Neural crest cell (in vitro differentiated cells): ENCODE measurements around the gene ZNF33A. TPM values are rescaled to one million over a fixed set of nuclear protein-coding genes. Genes with fewer than 3 reads are reported as not detected.

Experiments used
- DNase-seq: peaks from one replicate; pipeline ENCODE4 v3.0.0; 2021; ENCODE audit warnings: low read depth, mixed read lengths, low spot score
- H3K27ac Mint-ChIP-seq: one replicate; pipeline ENCODE4 v1.8.0; 2021; ENCODE audit warnings: mild to moderate bottlenecking, mixed read lengths; ENCODE audit not compliant: unreplicated experiment
- H3K27me3 Mint-ChIP-seq: 2 replicates; pipeline ENCODE4 v1.8.0; 2021; ENCODE audit warnings: low read depth, mild to moderate bottlenecking, mixed read lengths
- H3K36me3 Mint-ChIP-seq: 2 replicates; pipeline ENCODE4 v1.8.0; 2021; ENCODE audit warnings: low read depth, mild to moderate bottlenecking, mixed read lengths
- H3K4me1 Mint-ChIP-seq: 2 replicates; pipeline ENCODE4 v1.8.0; 2021; ENCODE audit warnings: mixed read lengths
- H3K4me3 Mint-ChIP-seq: one replicate; pipeline ENCODE4 v1.8.0; 2021; ENCODE audit warnings: mild to moderate bottlenecking, mixed read lengths
- H3K9me3 Mint-ChIP-seq: 2 replicates; pipeline ENCODE4 v1.8.0; 2021; ENCODE audit warnings: mixed read lengths
- CTCF ChIP-seq: fragments of 200-600 bp; sonication (generic); conservative IDR thresholded peaks from 2 replicates; pipeline ENCODE4 v1.5.0; 2021; ENCODE audit warnings: antibody characterized with exemption, mild to moderate bottlenecking
- total RNA-seq: library from RNA; stranded (reverse); gene quantifications from 2 replicates; pipeline ENCODE4 v1.2.1, GENCODE V29; 2021

Gene ZNF33A
- total RNA-seq, 1 donor from 2014 or later = 27.8 TPM

- TF ChIP-seq CTCF = no peak
- Mint-ChIP-seq H3K27ac (no peak overlapping the region), H3K36me3 (peaks cover 95% of the 10 kb centered on the region), H3K4me1 (no peaks in the 10 kb centered on the region), H3K27me3 (no peaks in the 10 kb centered on the region), H3K9me3 (peaks cover 38% of the 10 kb centered on the region), H3K4me3 (no peak overlapping the region)
- DNase-seq = no peak
Measured at GRCh38 chr10:38102880-38103279, 92.4 kb downstream of the ZNF33A start.

DNA sequence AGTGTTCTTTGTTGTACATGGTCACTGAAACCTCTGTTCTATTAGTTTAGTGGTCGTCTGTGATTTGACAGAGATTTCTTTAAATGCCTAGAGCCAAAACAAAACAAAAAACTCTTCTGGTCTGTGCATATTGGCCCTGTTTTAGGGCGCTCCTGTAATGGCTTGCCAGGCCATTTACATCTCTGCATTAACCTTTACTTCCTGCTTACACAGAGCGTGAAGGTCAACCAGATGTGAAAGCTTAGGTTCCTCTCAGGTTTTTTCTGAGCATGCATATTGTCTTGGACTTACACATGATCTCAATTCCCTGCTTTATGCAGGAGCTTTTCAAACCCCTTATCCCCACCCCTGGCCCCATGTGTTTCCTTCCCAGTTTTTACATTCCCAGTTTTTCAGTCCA lies 93.3 kb downstream of the ZNF33A start:
- no peak overlapping the region for H3K27ac Mint-ChIP-seq
- H3K36me3 Mint-ChIP-seq = peaks cover 91% of the 10 kb centered on the region
- peaks cover 35% of the 10 kb centered on the region for H3K9me3 Mint-ChIP-seq
- H3K27me3 Mint-ChIP-seq = no peaks in the 10 kb centered on the region
- DNase-seq = no peak
- H3K4me1 Mint-ChIP-seq = no peaks in the 10 kb centered on the region
- no peak for TF ChIP-seq CTCF
- no peak overlapping the region for H3K4me3 Mint-ChIP-seq

DNA sequence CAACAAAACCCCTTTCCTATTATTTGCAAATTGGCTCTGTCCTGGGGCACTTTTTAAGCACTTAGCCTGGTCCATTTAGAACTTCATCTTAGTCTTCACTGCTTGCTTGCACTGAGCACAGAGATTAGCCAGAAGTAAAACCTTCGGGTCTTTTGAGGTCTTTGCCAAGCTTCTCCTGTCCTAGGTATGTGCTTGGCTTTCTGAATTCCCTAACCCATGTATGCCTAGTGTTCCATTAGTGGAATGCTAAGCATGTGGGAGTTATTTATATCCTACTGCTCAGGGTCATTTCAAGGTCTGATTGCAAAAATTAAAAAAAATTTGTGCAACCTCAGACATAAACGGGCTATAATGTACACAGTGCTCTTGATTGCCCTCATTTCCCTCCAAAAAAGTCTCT lies 101.7 kb downstream of the ZNF33A start:
- peaks cover 29% of the 10 kb centered on the region for H3K9me3 Mint-ChIP-seq

More for the DNA sequence above, 101.7 kb downstream of the ZNF33A start:
- Mint-ChIP-seq H3K27ac (no peak overlapping the region), H3K27me3 (no peaks in the 10 kb centered on the region), H3K4me3 (no peak overlapping the region), H3K36me3 (peaks cover 46% of the 10 kb centered on the region), H3K4me1 (no peaks in the 10 kb centered on the region)
- DNase-seq = no peak
- TF ChIP-seq CTCF = no peak

Other genes with a start within 250 kb of the ZNF33A start
- 11.7 and 12.6 TPM in 2 replicates for gene ZNF248, start 153.1 kb upstream of the ZNF33A start, total RNA-seq
- gene ZNF25, start 34.0 kb upstream of the ZNF33A start, total RNA-seq = 5.8 and 6.1 TPM in 2 replicates
- gene ZNF37A, start 83.7 kb downstream of the ZNF33A start, total RNA-seq = 16.8 and 19.3 TPM in 2 replicates